Right ventricle myocardium inferior (tissue), 1 donor: Measurements from ENCODE around the gene SLC12A7. TPM values are rescaled to one million over a fixed set of nuclear protein-coding genes. Genes with fewer than 3 reads are reported as not detected.

Experiments used
- microRNA-seq: library from miRNA; unstranded; fragments of <30 nt; microRNA quantifications from one replicate; pipeline ENCODE4 v1.2.0, GENCODE V29; 2020
- total RNA-seq: library from RNA; stranded (reverse); fragmentation: NEBNext Ultra II Directional; extraction: Animal tissue kit (Norgen Biotek cat#: 25700); gene quantifications from one replicate; pipeline ENCODE4 v1.2.1, GENCODE V29; 2021
- donor health status: DM: no; HTN: yes; CAD: no; lungs with severe emphysema.

SLC12A7 gene
- total RNA-seq, 1 donor from 2014 or later = 179 TPM

Small RNA genes within 50 kb of the gene (microRNA-seq; reads per million reads assigned to microRNA genes)
- not detected for gene MIR4635

Other genes starting within 250 kb of the SLC12A7 start
- 27.9 TPM for gene BRD9, start 219.3 kb downstream of the SLC12A7 start, total RNA-seq
- gene TRIP13, start 219.2 kb downstream of the SLC12A7 start, total RNA-seq = 0.38 TPM
- gene NKD2, start 103.3 kb downstream of the SLC12A7 start, total RNA-seq = 4.4 TPM
- not detected for gene SLC6A19, start 89.5 kb upstream of the SLC12A7 start, total RNA-seq
- not detected for gene SLC6A18, start 113.3 kb upstream of the SLC12A7 start, total RNA-seq
- gene TERT, start 183.0 kb upstream of the SLC12A7 start, total RNA-seq = not detected
- 33.3 TPM for gene CLPTM1L, start 233.0 kb upstream of the SLC12A7 start, total RNA-seq